ENCODE data around the gene TANC1.

DNA sequence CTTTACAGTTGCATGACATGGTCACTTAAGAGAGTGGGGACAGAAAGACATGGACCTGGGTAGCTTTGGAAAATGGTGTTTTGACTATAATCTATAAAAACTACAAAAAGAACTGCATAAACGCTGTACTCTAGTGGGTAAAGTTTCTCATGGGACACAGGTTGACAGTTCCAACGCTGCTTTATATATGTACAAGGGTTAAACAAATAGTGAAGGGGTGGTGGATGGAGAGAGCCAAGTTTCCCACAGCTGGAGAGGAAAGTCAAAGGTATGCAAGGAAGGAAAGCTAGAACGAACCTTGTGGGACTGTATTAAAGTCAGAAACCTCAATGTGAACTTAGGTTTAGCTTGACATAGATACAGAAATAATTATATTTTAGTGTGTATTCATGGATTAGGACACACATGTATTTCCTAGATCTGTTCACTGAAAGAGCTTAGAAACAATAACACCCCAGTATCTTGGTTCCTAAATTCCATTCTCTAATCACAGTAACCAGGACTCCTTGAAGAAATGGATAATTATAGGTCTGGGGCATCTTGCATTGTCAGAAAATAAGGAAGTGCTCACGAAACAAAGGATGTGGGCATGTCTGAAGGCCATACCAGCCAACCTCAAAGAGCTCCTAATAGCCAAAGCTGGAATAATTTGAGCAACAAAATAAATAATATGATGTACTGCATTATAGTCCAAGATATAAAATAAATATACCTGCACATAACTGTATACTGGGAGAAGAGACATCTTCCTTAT lies 28.8 kb downstream of the TANC1 start:
- TF ChIP-seq, protein P1, sequence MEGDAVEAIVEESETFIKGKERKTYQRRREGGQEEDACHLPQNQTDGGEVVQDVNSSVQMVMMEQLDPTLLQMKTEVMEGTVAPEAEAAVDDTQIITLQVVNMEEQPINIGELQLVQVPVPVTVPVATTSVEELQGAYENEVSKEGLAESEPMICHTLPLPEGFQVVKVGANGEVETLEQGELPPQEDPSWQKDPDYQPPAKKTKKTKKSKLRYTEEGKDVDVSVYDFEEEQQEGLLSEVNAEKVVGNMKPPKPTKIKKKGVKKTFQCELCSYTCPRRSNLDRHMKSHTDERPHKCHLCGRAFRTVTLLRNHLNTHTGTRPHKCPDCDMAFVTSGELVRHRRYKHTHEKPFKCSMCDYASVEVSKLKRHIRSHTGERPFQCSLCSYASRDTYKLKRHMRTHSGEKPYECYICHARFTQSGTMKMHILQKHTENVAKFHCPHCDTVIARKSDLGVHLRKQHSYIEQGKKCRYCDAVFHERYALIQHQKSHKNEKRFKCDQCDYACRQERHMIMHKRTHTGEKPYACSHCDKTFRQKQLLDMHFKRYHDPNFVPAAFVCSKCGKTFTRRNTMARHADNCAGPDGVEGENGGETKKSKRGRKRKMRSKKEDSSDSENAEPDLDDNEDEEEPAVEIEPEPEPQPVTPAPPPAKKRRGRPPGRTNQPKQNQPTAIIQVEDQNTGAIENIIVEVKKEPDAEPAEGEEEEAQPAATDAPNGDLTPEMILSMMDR (IDR thresholded peaks at IDR 0.05), result no peak
- TF ChIP-seq POLR2A (IDR thresholded peaks at IDR 0.05), result no peak

All from right lobe of liver (tissue), 4 donors.